WTC11 (cell line): ENCODE results near the gene MKX.

Experiments used
- CBFB ChIP-seq: sonication (generic); formaldehyde crosslinking; IDR thresholded peaks from 2 replicates; pipeline ENCODE4 v1.8.1; 2022; ENCODE audit warnings: mild to moderate bottlenecking, low read depth, missing genetic modification reagents
- IRF2 ChIP-seq: sonication (generic); formaldehyde crosslinking; IDR thresholded peaks from 2 replicates; pipeline ENCODE4 v1.8.0; 2022; ENCODE audit warnings: low read depth, missing genetic modification reagents, borderline replicate concordance
- JUN ChIP-seq: sonication (generic); formaldehyde crosslinking; IDR thresholded peaks from 2 replicates; pipeline ENCODE4 v1.8.0; 2023; ENCODE audit warnings: mild to moderate bottlenecking, missing genetic modification reagents
- SP1 ChIP-seq: sonication (generic); formaldehyde crosslinking; conservative IDR thresholded peaks from 2 replicates; pipeline ENCODE4 v1.8.1; 2022; ENCODE audit warnings: missing genetic modification reagents
- TCF7 ChIP-seq: sonication (generic); formaldehyde crosslinking; IDR thresholded peaks from 2 replicates; pipeline ENCODE4 v1.8.0; 2022; ENCODE audit warnings: mild to moderate bottlenecking, low read depth, missing genetic modification reagents, moderate library complexity
- TF ChIP-seq, protein P1 (sequence below): sonication (generic); formaldehyde crosslinking; IDR thresholded peaks from 2 replicates; pipeline ENCODE4 v1.8.1; 2023; ENCODE audit warnings: mild to moderate bottlenecking, moderate library complexity, missing genetic modification reagents
- TF ChIP-seq, protein P2 (sequence below): fragments of 200-600 bp; IDR thresholded peaks from 2 replicates; pipeline ENCODE4 v1.8.0; 2022; ENCODE audit warnings: antibody characterized with exemption
- TF ChIP-seq, protein P3 (sequence below): sonication (generic); formaldehyde crosslinking; IDR thresholded peaks from 2 replicates; pipeline ENCODE4 v1.8.0; 2022; ENCODE audit warnings: mild to moderate bottlenecking, missing genetic modification reagents
- TF ChIP-seq, protein P4 (sequence below): sonication (generic); formaldehyde crosslinking; IDR thresholded peaks from 2 replicates; pipeline ENCODE4 v1.8.1; 2022; ENCODE audit warnings: mild to moderate bottlenecking, moderate library complexity, missing genetic modification reagents
- TF ChIP-seq, protein P5 (sequence below): sonication (generic); formaldehyde crosslinking; IDR thresholded peaks from 2 replicates; pipeline ENCODE4 v1.8.1; 2023; ENCODE audit warnings: mild to moderate bottlenecking, missing genetic modification reagents, moderate library complexity
- TF ChIP-seq, protein P6 (sequence below): sonication (generic); formaldehyde crosslinking; conservative IDR thresholded peaks from 2 replicates; pipeline ENCODE4 v1.8.1; 2022; ENCODE audit warnings: mild to moderate bottlenecking, missing genetic modification reagents
- TF ChIP-seq, protein P7 (sequence below): fragments of 250-450 bp; sonication (Bioruptor Pico); IDR thresholded peaks from 2 replicates; pipeline ENCODE4 v1.9.0; 2021; ENCODE audit warnings: moderate library complexity, mild to moderate bottlenecking, inconsistent platforms, borderline replicate concordance

DNA sequence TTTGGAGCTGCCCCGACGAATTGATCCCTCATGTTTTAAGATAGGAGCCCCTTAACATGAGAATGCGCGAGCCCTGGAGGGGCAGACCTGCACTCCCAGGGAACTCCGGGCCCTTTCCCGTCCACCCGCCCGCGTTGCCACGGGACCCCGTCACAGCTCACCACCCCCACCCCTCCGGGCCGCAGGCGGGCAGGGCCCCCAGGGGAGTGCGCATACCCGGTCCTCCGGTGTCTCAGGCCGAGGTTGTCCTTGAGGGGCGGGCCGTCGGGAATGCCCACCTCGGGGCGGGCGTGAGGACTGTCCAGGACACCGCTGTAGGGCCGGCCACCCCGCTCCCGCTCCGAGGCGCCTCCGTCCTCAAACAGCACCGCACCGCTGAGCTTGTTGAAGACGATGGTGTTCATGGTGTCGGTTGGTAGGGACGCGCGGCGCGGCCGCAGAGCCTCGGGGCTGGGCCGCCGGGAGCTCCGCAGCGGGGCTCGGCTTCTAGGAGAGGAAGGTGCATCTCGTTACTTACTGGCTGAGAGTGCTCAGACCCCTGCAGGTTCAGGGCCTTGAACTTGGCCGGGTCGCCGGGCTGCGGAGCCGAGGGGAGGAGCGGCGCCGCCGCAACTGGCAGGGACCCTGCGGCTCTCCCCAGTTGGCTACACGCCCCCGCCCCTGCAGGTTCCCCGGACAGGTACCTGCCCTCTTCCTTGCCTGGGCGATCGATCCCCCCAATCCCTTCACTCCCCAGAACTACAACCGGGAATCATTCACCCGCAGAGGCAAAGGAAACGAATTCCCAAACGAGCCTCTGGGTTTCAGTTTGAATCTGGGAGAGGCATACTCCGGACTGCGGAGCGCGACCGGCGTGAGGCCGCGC lies 2.4 kb downstream of the MKX start:
- TF ChIP-seq, protein P1, sequence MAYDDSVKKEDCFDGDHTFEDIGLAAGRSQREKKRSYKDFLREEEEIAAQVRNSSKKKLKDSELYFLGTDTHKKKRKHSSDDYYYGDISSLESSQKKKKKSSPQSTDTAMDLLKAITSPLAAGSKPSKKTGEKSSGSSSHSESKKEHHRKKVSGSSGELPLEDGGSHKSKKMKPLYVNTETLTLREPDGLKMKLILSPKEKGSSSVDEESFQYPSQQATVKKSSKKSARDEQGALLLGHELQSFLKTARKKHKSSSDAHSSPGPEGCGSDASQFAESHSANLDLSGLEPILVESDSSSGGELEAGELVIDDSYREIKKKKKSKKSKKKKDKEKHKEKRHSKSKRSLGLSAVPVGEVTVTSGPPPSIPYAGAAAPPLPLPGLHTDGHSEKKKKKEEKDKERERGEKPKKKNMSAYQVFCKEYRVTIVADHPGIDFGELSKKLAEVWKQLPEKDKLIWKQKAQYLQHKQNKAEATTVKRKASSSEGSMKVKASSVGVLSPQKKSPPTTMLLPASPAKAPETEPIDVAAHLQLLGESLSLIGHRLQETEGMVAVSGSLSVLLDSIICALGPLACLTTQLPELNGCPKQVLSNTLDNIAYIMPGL (CRISPR knock-in tag): peak; percentile 22; the same call in 1 of the 2 replicates
- TF ChIP-seq, protein P2, sequence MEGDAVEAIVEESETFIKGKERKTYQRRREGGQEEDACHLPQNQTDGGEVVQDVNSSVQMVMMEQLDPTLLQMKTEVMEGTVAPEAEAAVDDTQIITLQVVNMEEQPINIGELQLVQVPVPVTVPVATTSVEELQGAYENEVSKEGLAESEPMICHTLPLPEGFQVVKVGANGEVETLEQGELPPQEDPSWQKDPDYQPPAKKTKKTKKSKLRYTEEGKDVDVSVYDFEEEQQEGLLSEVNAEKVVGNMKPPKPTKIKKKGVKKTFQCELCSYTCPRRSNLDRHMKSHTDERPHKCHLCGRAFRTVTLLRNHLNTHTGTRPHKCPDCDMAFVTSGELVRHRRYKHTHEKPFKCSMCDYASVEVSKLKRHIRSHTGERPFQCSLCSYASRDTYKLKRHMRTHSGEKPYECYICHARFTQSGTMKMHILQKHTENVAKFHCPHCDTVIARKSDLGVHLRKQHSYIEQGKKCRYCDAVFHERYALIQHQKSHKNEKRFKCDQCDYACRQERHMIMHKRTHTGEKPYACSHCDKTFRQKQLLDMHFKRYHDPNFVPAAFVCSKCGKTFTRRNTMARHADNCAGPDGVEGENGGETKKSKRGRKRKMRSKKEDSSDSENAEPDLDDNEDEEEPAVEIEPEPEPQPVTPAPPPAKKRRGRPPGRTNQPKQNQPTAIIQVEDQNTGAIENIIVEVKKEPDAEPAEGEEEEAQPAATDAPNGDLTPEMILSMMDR: no peak
- TF ChIP-seq, protein P3, sequence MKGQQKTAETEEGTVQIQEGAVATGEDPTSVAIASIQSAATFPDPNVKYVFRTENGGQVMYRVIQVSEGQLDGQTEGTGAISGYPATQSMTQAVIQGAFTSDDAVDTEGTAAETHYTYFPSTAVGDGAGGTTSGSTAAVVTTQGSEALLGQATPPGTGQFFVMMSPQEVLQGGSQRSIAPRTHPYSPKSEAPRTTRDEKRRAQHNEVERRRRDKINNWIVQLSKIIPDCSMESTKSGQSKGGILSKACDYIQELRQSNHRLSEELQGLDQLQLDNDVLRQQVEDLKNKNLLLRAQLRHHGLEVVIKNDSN: no peak
- TF ChIP-seq, protein P4, sequence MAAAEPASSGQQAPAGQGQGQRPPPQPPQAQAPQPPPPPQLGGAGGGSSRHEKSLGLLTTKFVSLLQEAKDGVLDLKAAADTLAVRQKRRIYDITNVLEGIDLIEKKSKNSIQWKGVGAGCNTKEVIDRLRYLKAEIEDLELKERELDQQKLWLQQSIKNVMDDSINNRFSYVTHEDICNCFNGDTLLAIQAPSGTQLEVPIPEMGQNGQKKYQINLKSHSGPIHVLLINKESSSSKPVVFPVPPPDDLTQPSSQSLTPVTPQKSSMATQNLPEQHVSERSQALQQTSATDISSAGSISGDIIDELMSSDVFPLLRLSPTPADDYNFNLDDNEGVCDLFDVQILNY (CRISPR knock-in tag): no peak; the same call in 1 of the 2 replicates
- no peak for TF ChIP-seq CBFB (CRISPR knock-in tag)
- TF ChIP-seq IRF2: no peak
- TF ChIP-seq SP1 (CRISPR knock-in tag): no peak; the same call in 1 of the 2 replicates
- TF ChIP-seq, protein P5, sequence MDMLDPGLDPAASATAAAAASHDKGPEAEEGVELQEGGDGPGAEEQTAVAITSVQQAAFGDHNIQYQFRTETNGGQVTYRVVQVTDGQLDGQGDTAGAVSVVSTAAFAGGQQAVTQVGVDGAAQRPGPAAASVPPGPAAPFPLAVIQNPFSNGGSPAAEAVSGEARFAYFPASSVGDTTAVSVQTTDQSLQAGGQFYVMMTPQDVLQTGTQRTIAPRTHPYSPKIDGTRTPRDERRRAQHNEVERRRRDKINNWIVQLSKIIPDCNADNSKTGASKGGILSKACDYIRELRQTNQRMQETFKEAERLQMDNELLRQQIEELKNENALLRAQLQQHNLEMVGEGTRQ: no peak
- TF ChIP-seq, protein P6, sequence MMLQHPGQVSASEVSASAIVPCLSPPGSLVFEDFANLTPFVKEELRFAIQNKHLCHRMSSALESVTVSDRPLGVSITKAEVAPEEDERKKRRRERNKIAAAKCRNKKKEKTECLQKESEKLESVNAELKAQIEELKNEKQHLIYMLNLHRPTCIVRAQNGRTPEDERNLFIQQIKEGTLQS (CRISPR knock-in tag): no peak
- TF ChIP-seq JUN (CRISPR knock-in tag): no peak
- no peak for TF ChIP-seq TCF7 (CRISPR knock-in tag)
- TF ChIP-seq, protein P7, sequence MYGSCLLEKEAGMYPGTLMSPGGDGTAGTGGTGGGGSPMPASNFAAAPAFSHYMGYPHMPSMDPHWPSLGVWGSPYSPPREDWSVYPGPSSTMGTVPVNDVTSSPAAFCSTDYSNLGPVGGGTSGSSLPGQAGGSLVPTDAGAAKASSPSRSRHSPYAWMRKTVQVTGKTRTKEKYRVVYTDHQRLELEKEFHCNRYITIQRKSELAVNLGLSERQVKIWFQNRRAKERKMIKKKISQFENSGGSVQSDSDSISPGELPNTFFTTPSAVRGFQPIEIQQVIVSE (CRISPR knock-in tag): no peak
